ENCODE measurements around the gene WDR38. TPM values are rescaled to one million over a fixed set of nuclear protein-coding genes. Genes with fewer than 3 reads are reported as not detected.

Gene WDR38
- total RNA-seq, 1 experiment from 2014 or later, result not detected

DNA sequence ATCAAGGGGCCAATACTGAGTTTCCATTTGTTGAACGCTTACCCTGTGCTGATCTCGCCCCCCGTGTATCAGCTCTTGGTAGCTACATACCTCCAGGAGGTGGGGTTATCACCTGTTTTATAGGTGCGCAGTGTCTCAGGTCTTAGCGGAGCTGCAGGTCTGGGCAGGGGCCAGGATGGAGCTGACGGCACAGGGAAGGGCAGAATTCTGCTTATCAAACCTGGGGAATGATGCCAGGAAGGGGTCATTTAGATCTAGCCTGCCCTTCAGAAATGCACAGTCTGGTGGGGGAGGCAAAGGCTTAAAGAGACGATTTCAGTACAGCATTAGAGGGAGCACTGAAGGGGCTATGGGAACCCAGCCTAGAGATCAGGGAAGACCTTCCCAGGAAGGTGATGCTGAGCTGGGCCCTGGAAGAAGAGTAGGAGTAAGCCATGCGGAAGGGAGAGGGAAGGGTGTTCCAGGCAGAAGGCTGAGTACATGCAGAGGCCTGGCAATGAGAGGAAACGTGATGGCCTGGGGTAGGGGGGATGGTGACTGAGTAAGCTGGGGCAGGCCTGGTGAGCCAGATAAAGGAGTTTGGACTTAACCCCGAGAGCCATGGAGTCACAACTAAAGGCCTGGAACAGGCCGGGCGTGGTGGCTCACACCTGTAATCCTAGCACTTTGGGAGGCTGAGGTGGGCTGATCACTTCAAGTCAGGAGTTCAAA lies 44.9 kb upstream of the WDR38 start:
- H3K36me3 Mint-ChIP-seq (ENCODE audit: insufficient read depth, unreplicated experiment), result no peaks in the 10 kb centered on the region
- no peaks in the 10 kb centered on the region for H3K9me3 Mint-ChIP-seq (ENCODE audit: unreplicated experiment)
- no peaks in the 10 kb centered on the region for H3K27me3 Mint-ChIP-seq (ENCODE audit: insufficient read depth, unreplicated experiment)
- intact Hi-C loops (cut with micrococcal nuclease), result no loop called here
- DNase-seq (ENCODE audit: unreplicated experiment), result no peak
- no peak overlapping the region for H3K27ac Mint-ChIP-seq (ENCODE audit: low read depth, unreplicated experiment)
- POLR2A ChIA-PET, result interaction anchor here (0.7 kb wide), 1 partner anchor 94 kb away, joined by 4 read pairs; no protein-coding TSS in a partner anchor
- peaks cover 20% of the 10 kb centered on the region for H3K4me1 Mint-ChIP-seq (ENCODE audit: insufficient read depth, unreplicated experiment)
- CTCF ChIA-PET, result interaction anchor here (0.6 to 10.1 kb wide), 8 partner anchors 11 to 563 kb away, joined by 3 to 112 read pairs (median 5); partner anchors contain the start of genes NR6A1, OLFML2A and WDR38
- no TSS peak for BruUV-seq (replicated peaks)
- TF ChIP-seq, protein P1, sequence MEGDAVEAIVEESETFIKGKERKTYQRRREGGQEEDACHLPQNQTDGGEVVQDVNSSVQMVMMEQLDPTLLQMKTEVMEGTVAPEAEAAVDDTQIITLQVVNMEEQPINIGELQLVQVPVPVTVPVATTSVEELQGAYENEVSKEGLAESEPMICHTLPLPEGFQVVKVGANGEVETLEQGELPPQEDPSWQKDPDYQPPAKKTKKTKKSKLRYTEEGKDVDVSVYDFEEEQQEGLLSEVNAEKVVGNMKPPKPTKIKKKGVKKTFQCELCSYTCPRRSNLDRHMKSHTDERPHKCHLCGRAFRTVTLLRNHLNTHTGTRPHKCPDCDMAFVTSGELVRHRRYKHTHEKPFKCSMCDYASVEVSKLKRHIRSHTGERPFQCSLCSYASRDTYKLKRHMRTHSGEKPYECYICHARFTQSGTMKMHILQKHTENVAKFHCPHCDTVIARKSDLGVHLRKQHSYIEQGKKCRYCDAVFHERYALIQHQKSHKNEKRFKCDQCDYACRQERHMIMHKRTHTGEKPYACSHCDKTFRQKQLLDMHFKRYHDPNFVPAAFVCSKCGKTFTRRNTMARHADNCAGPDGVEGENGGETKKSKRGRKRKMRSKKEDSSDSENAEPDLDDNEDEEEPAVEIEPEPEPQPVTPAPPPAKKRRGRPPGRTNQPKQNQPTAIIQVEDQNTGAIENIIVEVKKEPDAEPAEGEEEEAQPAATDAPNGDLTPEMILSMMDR (IDR thresholded peaks at IDR 0.05; ENCODE audit: unreplicated experiment), result no peak
- no peak overlapping the region for H3K4me3 Mint-ChIP-seq (ENCODE audit: unreplicated experiment)

DNA sequence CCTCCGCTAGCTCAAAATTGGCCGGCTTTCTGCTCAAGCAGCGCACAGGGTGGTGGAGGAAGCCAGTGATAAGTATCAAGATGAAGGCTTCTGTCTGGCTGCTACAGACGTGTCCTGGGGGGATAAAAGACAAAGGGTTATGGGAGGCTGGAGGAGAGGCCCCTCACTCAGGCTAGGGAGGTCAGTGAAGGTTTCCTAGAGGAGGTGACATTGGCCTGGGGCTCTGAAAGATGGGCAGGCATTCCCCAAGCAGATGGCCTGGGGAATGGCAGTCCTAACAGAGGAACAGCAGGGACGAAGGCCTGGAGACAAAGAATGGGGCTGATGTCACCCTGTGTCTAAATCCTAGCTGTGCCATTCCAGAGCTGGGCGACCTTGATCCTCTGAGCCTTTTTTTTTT lies 44.0 kb upstream of the WDR38 start:
- POLR2A ChIA-PET, result interaction anchor here (0.7 to 1.3 kb wide), 2 partner anchors 10 to 22 kb away, joined by 3 read pairs; no protein-coding TSS in a partner anchor
- Mint-ChIP-seq H3K4me1 (ENCODE audit: insufficient read depth, unreplicated experiment) (peaks cover 28% of the 10 kb centered on the region), H3K27ac (ENCODE audit: low read depth, unreplicated experiment) (no peak overlapping the region), H3K36me3 (ENCODE audit: insufficient read depth, unreplicated experiment) (no peaks in the 10 kb centered on the region), H3K4me3 (ENCODE audit: unreplicated experiment) (no peak overlapping the region), H3K27me3 (ENCODE audit: insufficient read depth, unreplicated experiment) (no peaks in the 10 kb centered on the region), H3K9me3 (ENCODE audit: unreplicated experiment) (no peaks in the 10 kb centered on the region)
- intact Hi-C loops (cut with micrococcal nuclease), result no loop called here
- no peak for DNase-seq (ENCODE audit: unreplicated experiment)
- TF ChIP-seq, protein P1 (IDR thresholded peaks at IDR 0.05; ENCODE audit: unreplicated experiment), result no peak
- CTCF ChIA-PET, result interaction anchor here (0.6 to 10.1 kb wide), 8 partner anchors 10 to 85 kb away, joined by 4 to 112 read pairs (median 5); partner anchors contain the start of genes NR6A1, OLFML2A and WDR38
- BruUV-seq (replicated peaks), result no TSS peak

DNA sequence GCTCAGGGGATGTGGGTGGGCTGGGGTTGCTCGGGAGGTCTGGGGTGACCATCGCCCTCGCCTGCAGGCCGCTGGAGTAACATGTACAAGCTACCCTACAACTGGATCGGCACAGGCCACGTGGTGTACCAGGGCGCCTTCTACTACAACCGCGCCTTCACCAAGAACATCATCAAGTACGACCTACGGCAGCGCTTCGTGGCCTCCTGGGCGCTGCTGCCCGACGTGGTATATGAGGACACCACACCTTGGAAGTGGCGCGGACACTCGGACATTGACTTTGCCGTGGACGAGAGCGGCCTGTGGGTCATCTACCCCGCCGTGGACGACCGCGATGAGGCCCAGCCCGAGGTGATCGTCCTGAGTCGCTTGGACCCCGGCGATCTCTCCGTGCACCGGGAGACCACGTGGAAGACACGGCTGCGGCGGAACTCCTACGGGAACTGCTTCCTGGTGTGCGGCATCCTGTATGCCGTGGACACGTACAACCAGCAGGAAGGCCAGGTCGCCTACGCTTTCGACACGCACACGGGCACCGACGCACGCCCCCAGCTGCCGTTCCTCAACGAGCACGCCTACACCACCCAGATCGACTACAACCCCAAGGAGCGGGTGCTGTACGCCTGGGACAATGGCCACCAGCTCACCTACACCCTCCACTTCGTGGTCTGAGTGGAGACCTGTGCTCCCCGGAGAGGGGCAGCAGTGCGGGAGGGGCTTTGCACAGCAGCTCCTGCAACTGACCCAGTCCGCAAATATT lies 43.3 kb upstream of the WDR38 start:
- POLR2A ChIA-PET, result interaction anchor here (0.7 to 1.3 kb wide), 5 partner anchors 8 to 47 kb away, joined by 3 read pairs; no protein-coding TSS in a partner anchor
- DNase-seq (ENCODE audit: unreplicated experiment), result no peak
- BruUV-seq (replicated peaks), result no TSS peak
- H3K27me3 Mint-ChIP-seq (ENCODE audit: insufficient read depth, unreplicated experiment), result no peaks in the 10 kb centered on the region
- H3K9me3 Mint-ChIP-seq (ENCODE audit: unreplicated experiment), result no peaks in the 10 kb centered on the region
- H3K36me3 Mint-ChIP-seq (ENCODE audit: insufficient read depth, unreplicated experiment), result no peaks in the 10 kb centered on the region
- CTCF ChIA-PET, result interaction anchor here (1.1 to 10.1 kb wide), 8 partner anchors 13 to 84 kb away, joined by 4 to 112 read pairs (median 6); partner anchors contain the start of genes NR6A1, OLFML2A and WDR38
- intact Hi-C loops (cut with micrococcal nuclease), result loop anchor here (2.0 to 5.0 kb wide), 2 partner anchors 35 to 42 kb away; partner anchors contain the start of gene WDR38
- H3K4me1 Mint-ChIP-seq (ENCODE audit: insufficient read depth, unreplicated experiment), result peaks cover 31% of the 10 kb centered on the region
- H3K4me3 Mint-ChIP-seq (ENCODE audit: unreplicated experiment), result no peak overlapping the region
- TF ChIP-seq, protein P1 (IDR thresholded peaks at IDR 0.05; ENCODE audit: unreplicated experiment), result no peak
- no peak overlapping the region for H3K27ac Mint-ChIP-seq (ENCODE audit: low read depth, unreplicated experiment)

Data from MCF 10A (cell line).